DOHH2 (cell line): ENCODE measurements around the gene U2AF2.

Experiments used
- H3F3A ChIP-seq: fragments of 200-600 bp; sonication (generic), shearing (Covaris generic); 2 replicates; pipeline ENCODE4 v1.6.0; 2016; ENCODE audit warnings: antibody characterized with exemption, mild to moderate bottlenecking; ENCODE audit not compliant: control insufficient read depth, insufficient read depth
- H3K27ac ChIP-seq: fragments of 200-600 bp; sonication (generic); 2 replicates; pipeline ENCODE4 v1.5.1; 2014; ENCODE audit warnings: low read depth, mild to moderate bottlenecking, low read length, moderate library complexity
- H3K27me3 ChIP-seq: fragments of 200-600 bp; sonication (generic); 2 replicates; pipeline ENCODE4 v1.6.1; 2014; ENCODE audit warnings: mild to moderate bottlenecking, low read length, mixed read lengths; ENCODE audit not compliant: control insufficient read depth
- H3K36me3 ChIP-seq: fragments of 200-600 bp; sonication (generic); 2 replicates; pipeline ENCODE4 v1.6.1; 2014; ENCODE audit warnings: mild to moderate bottlenecking, low read length, moderate library complexity, mixed read lengths; ENCODE audit not compliant: control insufficient read depth
- H3K4me1 ChIP-seq: fragments of 200-600 bp; sonication (generic); 2 replicates; pipeline ENCODE4 v1.6.1; 2014; ENCODE audit warnings: mild to moderate bottlenecking, low read length, mixed read lengths; ENCODE audit not compliant: control insufficient read depth
- H3K4me2 ChIP-seq: fragments of 200-600 bp; sonication (generic); 2 replicates; pipeline ENCODE4 v1.6.0; 2014; ENCODE audit warnings: mild to moderate bottlenecking, low read length, moderate library complexity
- H3K4me3 ChIP-seq: fragments of 200-600 bp; sonication (generic); 2 replicates; pipeline ENCODE4 v1.5.1; 2014; ENCODE audit warnings: mild to moderate bottlenecking, low read length, mixed read lengths
- H3K79me2 ChIP-seq: fragments of 200-600 bp; sonication (generic); 2 replicates; pipeline ENCODE4 v1.6.1; 2014; ENCODE audit warnings: mild to moderate bottlenecking, low read length, mixed read lengths; ENCODE audit not compliant: control insufficient read depth
- H3K9me2 ChIP-seq: fragments of 200-600 bp; sonication (generic); replicated peaks from 2 replicates; pipeline ENCODE4 v1.6.1; 2014; ENCODE audit warnings: mild to moderate bottlenecking, low read length, mixed read lengths; ENCODE audit not compliant: control insufficient read depth
- H3K9me3 ChIP-seq: fragments of 200-600 bp; sonication (generic); 2 replicates; pipeline ENCODE4 v1.6.1; 2014; ENCODE audit warnings: antibody characterized with exemption, low read length, mixed read lengths; ENCODE audit not compliant: control insufficient read depth, insufficient read depth
- H4K20me1 ChIP-seq: fragments of 200-600 bp; sonication (generic); 2 replicates; pipeline ENCODE4 v1.6.0; 2014; ENCODE audit warnings: low read depth, mild to moderate bottlenecking, antibody characterized with exemption, low read length, moderate library complexity; ENCODE audit not compliant: control insufficient read depth, insufficient read depth
- EZH2phosphoT487 ChIP-seq: fragments of 200-600 bp; sonication (generic); IDR thresholded peaks from 2 replicates; pipeline ENCODE4 v1.6.1; 2017; ENCODE audit warnings: borderline replicate concordance, mild to moderate bottlenecking, antibody characterized with exemption, low read length, moderate library complexity, mixed read lengths
- TF ChIP-seq, protein P1 (sequence below): fragments of 200-600 bp; sonication (generic); IDR thresholded peaks from one replicate; pipeline ENCODE4 v1.5.1; 2014; ENCODE audit warnings: antibody characterized with exemption, mild to moderate bottlenecking, low read depth, low read length; ENCODE audit not compliant: poor library complexity, severe bottlenecking

Gene U2AF2

DNA sequence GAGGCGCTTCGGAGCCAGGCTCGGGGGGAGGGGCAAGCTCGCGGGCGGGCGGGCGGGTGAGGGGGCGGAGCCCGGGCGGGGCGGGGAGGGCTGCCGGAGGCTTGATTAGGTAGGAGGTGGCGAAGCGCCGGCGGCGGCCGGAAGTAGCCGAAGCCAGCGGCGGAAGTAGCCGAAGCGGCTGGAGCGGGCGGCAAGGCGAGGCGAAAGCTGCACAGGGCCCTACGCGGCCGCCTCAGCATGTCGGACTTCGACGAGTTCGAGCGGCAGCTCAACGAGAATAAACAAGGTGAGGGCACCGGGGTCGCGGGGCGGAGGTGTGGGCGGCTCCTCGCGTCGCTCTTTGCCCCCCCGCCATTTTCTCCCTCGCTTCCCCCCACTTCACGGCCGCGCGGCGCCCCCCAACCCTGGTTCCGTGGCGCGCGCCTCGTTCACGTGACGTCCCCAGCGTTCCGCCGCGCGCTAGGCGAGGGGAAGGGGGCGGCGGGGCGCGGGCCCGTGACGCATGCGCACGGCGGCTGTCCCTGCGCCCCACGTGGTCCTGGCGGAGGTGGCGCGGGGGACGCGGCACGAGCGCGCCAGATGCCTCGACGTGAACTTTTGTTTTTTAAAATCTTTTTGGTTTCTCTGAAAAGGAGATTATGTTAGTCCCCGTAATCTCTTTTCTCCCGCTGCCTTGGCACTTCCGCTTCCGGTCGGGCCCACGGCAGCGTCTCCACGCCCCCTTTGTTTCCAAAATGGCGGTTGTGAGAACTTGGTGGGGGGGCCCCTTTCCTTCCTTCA, at the start of gene U2AF2:
Gene U2AF2 (plus strand): TSS at position 168 of the 780 bp plus-strand sequence. CDS start 70 bp downstream, at position 238.
- peaks cover 82% of the 10 kb centered on the region for H3K36me3 ChIP-seq

DNA sequence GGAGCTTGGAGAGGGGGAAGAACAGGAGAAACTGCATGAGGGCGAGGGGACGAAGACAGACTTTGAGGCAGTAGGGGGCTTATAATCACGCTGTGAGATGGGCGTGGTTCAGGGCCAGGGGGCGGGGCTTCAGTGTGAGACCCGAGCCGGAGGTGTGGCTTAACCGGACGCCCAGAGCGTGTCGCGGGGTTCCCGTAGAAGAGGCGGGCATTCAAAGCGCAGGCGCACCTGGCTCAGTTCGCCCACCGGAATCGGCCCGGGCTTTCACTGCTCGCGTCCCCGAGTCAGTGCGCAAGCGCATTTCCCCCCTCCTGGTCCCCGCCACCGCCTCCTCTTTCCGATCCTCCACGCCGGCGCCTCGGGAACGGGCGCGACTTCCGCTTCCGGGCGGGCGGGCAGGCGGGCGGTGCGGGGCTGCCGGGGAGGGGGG, 49.6 kb upstream of the U2AF2 start:
- peaks cover 47% of the 10 kb centered on the region for H3K4me1 ChIP-seq

More for the DNA sequence above, at the start of gene U2AF2:
- H3F3A ChIP-seq = no peaks in the 10 kb centered on the region
- H4K20me1 ChIP-seq = peaks cover 24% of the 10 kb centered on the region
- H3K4me2 ChIP-seq = peak within 1 kb of the TSS; percentile 85
- no peak for TF ChIP-seq EZH2phosphoT487
- TF ChIP-seq, protein P1, sequence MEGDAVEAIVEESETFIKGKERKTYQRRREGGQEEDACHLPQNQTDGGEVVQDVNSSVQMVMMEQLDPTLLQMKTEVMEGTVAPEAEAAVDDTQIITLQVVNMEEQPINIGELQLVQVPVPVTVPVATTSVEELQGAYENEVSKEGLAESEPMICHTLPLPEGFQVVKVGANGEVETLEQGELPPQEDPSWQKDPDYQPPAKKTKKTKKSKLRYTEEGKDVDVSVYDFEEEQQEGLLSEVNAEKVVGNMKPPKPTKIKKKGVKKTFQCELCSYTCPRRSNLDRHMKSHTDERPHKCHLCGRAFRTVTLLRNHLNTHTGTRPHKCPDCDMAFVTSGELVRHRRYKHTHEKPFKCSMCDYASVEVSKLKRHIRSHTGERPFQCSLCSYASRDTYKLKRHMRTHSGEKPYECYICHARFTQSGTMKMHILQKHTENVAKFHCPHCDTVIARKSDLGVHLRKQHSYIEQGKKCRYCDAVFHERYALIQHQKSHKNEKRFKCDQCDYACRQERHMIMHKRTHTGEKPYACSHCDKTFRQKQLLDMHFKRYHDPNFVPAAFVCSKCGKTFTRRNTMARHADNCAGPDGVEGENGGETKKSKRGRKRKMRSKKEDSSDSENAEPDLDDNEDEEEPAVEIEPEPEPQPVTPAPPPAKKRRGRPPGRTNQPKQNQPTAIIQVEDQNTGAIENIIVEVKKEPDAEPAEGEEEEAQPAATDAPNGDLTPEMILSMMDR = no peak
- no peaks in the 10 kb centered on the region for H3K9me2 ChIP-seq
- no peaks in the 10 kb centered on the region for H3K27me3 ChIP-seq
- peaks cover 66% of the 10 kb centered on the region for H3K79me2 ChIP-seq
- H3K27ac ChIP-seq = peak within 1 kb of the TSS; percentile 91
- H3K9me3 ChIP-seq = no peaks in the 10 kb centered on the region
- peak within 1 kb of the TSS; percentile 96 for H3K4me3 ChIP-seq
- peaks cover 41% of the 10 kb centered on the region for H3K4me1 ChIP-seq

DNA sequence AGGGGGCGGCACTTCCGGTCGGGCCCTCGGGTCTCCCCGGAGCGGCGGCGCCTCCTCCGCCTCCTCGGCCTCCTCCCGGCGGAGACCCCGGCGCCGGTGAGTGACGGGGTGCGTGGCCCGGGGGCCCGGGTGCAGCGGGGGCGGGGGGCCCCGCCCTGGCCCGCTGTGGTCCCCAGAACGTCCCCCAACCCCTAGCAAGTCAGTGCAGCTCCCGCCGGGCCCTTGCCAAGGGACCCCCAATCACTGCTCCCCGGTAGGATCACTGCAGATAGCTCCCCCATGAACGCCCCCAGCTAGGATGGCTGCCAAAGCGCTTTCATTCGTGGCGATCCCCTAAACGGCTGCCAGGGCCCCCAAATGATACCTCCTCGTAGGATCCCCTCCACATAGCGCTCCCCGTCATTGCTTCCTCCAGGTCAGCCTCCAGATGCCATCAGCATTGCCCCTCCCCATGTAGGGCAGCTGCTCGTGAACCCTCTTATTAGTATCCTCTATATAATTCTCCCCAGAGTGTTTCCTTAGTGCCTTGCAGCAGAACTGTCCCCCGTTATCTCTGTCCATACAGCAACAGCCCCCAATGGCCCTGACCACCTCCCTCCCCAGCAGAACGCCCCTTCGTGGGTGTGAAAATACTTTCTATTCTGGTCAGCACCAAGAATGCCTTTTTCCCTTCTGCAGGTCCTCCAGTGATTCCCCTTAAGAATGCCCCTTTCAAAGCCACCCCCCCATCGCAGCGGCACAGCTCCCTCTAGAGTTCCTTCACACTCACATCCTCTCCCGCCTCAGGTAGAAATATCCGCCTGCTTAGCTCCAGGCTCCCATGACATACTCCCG, 49.0 kb upstream of the U2AF2 start, which contains the start of gene ZNF865:
Gene ZNF865 (plus strand): TSS at position 11 of the 834 bp plus-strand sequence. CDS start 7,972 bp downstream, outside the sequence.
- Histone ChIP-seq H3K79me2 (peaks cover 52% of the 10 kb centered on the region), H3K4me1 (peaks cover 43% of the 10 kb centered on the region), H3K27me3 (no peaks in the 10 kb centered on the region), H3K4me2 (peak within 1 kb of the TSS; percentile 99), H3K9me3 (no peaks in the 10 kb centered on the region), H3F3A (peaks cover 22% of the 10 kb centered on the region), H4K20me1 (peaks cover 11% of the 10 kb centered on the region; the same call in 1 of the 2 replicates), H3K4me3 (peak within 1 kb of the TSS; percentile 95), H3K9me2 (no peaks in the 10 kb centered on the region), H3K27ac (peak within 1 kb of the TSS; percentile 99), H3K36me3 (peaks cover 42% of the 10 kb centered on the region)
- TF ChIP-seq, protein P1 = peak; percentile 86
- no peak for TF ChIP-seq EZH2phosphoT487

More for the DNA sequence above, 49.6 kb upstream of the U2AF2 start:
- peak overlapping the region; percentile 99 for H3K27ac ChIP-seq
- peak overlapping the region; percentile 95 for H3K4me3 ChIP-seq
- no peak for TF ChIP-seq EZH2phosphoT487
- TF ChIP-seq, protein P1 = no peak
- H3K9me2 ChIP-seq = no peaks in the 10 kb centered on the region
- peaks cover 46% of the 10 kb centered on the region for H3K79me2 ChIP-seq
- peak overlapping the region; percentile 99 for H3K4me2 ChIP-seq
- H3K36me3 ChIP-seq = peaks cover 38% of the 10 kb centered on the region
- H4K20me1 ChIP-seq = peaks cover 11% of the 10 kb centered on the region; the same call in 1 of the 2 replicates
- H3K9me3 ChIP-seq = no peaks in the 10 kb centered on the region
- peaks cover 23% of the 10 kb centered on the region for H3F3A ChIP-seq
- H3K27me3 ChIP-seq = no peaks in the 10 kb centered on the region
